ENCODE data around the gene BCAS1. TPM values are rescaled to one million over a fixed set of nuclear protein-coding genes. Genes with fewer than 3 reads are reported as not detected.

BCAS1 gene
- total RNA-seq, 1 experiment from 2014 or later: 0.17 TPM

- Histone ChIP-seq H3K4me3 (replicated peaks in 1 of 2; ENCODE audit: low read depth in 1 of 2, low read length in 2 of 2) (no peak overlapping the region), H3K36me3 (ENCODE audit: control insufficient read depth in 1 of 2, insufficient read depth in 2 of 2, low read length in 2 of 2) (no peaks in the 10 kb centered on the region), H3K27ac (ENCODE audit: low read depth, low read length) (no peak overlapping the region), H3K9me3 (ENCODE audit: control insufficient read depth in 1 of 2, insufficient read depth in 1 of 2, low read depth in 1 of 2, low read length in 2 of 2) (no peaks in the 10 kb centered on the region), H4K20me1 (ENCODE audit: insufficient read depth) (no peaks in the 10 kb centered on the region), H3K4me2 (ENCODE audit: low read length) (no peak overlapping the region), H3K79me2 (ENCODE audit: insufficient read depth, low read length) (no peaks in the 10 kb centered on the region), H3K9me2 (ENCODE audit: insufficient read depth) (no peaks in the 10 kb centered on the region), H3K9ac (ENCODE audit: low read length) (no peak overlapping the region), H3K27me3 (ENCODE audit: insufficient read depth, low read length) (no peaks in the 10 kb centered on the region), H2AFZ (ENCODE audit: low read depth, low read length, poor library complexity, severe bottlenecking) (no peak overlapping the region), H3K4me1 (ENCODE audit: control insufficient read depth in 1 of 2, insufficient read depth in 2 of 2, low read length in 2 of 2) (no peaks in the 10 kb centered on the region)
- ChIA-PET POLR2A (interaction anchor here (1.1 kb wide), 1 partner anchor 8 kb away, joined by 4 read pairs; no protein-coding TSS in a partner anchor), CTCF (no interaction called here), RAD21 (ENCODE audit: low non-redundant PET in 1 of 2, low total read pairs in 2 of 2, uncharacterized antibody in 2 of 2, unreplicated experiment in 2 of 2) (no interaction called here)
- ATAC-seq: no peak
- intact Hi-C loops (cut with micrococcal nuclease): no loop called here
- DNase-seq (ENCODE audit: low read depth, low spot score): no peak
- TF ChIP-seq ZFX (IDR thresholded peaks at IDR 0.05) (no peak), POLR2AphosphoS5 (IDR thresholded peaks at IDR 0.05; ENCODE audit: low read depth, low read length) (no peak), CBX3 (IDR thresholded peaks at IDR 0.05; ENCODE audit: low read depth) (no peak), ZNF274 (IDR thresholded peaks at IDR 0.05; ENCODE audit: low read depth, low read length) (no peak), CTCF (IDR thresholded peaks at IDR 0.05 in 2 of 3, conservative IDR thresholded peaks at IDR 0.05 in 1 of 3; ENCODE audit: borderline replicate concordance in 1 of 3, insufficient read depth in 1 of 3, low read depth in 2 of 3, low read length in 2 of 3) (no peak), SIN3A (IDR thresholded peaks at IDR 0.05; ENCODE audit: low read depth) (no peak), TCF7L2 (IDR thresholded peaks at IDR 0.05; ENCODE audit: borderline replicate concordance, extremely low read depth, insufficient read depth, insufficient read length) (no peak), EZH2phosphoT487 (IDR thresholded peaks at IDR 0.05; ENCODE audit: borderline replicate concordance) (no peak), SP1 (IDR thresholded peaks at IDR 0.05; ENCODE audit: low read depth) (no peak), RAD21 (IDR thresholded peaks at IDR 0.05; ENCODE audit: low read depth) (no peak), JUND (IDR thresholded peaks at IDR 0.05) (no peak), SRF (IDR thresholded peaks at IDR 0.05; ENCODE audit: low read depth) (no peak), ATF3 (IDR thresholded peaks at IDR 0.05) (no peak), YY1 (IDR thresholded peaks at IDR 0.05; ENCODE audit: extremely low read depth, insufficient replicate concordance, low read depth, low read length) (no peak), REST (IDR thresholded peaks at IDR 0.05; ENCODE audit: low read depth) (no peak), ZBTB33 (IDR thresholded peaks at IDR 0.05; ENCODE audit: extremely low read depth, insufficient replicate concordance, low read length) (no peak), FOSL1 (IDR thresholded peaks at IDR 0.05; ENCODE audit: low read depth) (no peak)
- no TSS peak for BruUV-seq (replicated peaks)
These were observed 28.4 kb downstream of the BCAS1 start for GRCh38 chr20:54042021-54042420.
